Right lobe of liver (tissue), 4 donors: ENCODE results near the gene BCL6B.

ENCODE experiments used
- CTCF ChIP-seq, 4 donors: fragments of 200-600 bp in 3 of 4; fragments of 450-650 bp in 1 of 4; IDR thresholded peaks; one replicate each; pipeline versions ENCODE4 v1.5.1 to v1.8.0; 2016 to 2022; ENCODE audit warnings: antibody characterized with exemption in 4 of 4, mild to moderate bottlenecking in 2 of 4
- POLR2A ChIP-seq: fragments of 450-650 bp; IDR thresholded peaks from one replicate; pipeline ENCODE4 v1.6.1; 2017; ENCODE audit warnings: antibody characterized with exemption, mild to moderate bottlenecking
- donor health status: DM: no; HTN: no; CAD: no.
- donor health status: DM: no; HTN: no; CAD: no.
- donor health status: DM: no; HTN: yes; CAD: no.

- TF ChIP-seq CTCF (IDR thresholded peaks at IDR 0.05) (no peak), POLR2A (no peak)
Measured at GRCh38 chr17:7019839-7020519, 2.9 kb upstream of the BCL6B start.
